RWPE1 (cell line): ENCODE results near the gene SURF2.

ENCODE experiments used
- CTCF ChIA-PET: fragments of 350-600 bp; sonication (Branson Sonifier 250); formaldehyde crosslinking; extraction: SDS; loops from one replicate; lab custom pipeline; 2021; lab: Yijun Ruan, JAX
- POLR2A ChIA-PET: fragments of 400-600 bp; formaldehyde crosslinking; extraction: SDS; loops from one replicate; lab custom pipeline; 2020; ENCODE audit warnings: antibody characterized with exemption; ENCODE audit not compliant: low non-redundant PET; lab: Yijun Ruan, JAX
- DNase-seq: peaks from one replicate; pipeline ENCODE4 v3.0.0; 2012; ENCODE audit warnings: low spot score
- H3K27ac ChIP-seq: fragments of 450-650 bp; 2 replicates; pipeline ENCODE4 v1.5.1; 2017
- CTCF ChIP-seq: fragments of 450-650 bp; conservative IDR thresholded peaks from 2 replicates; pipeline ENCODE4 v1.5.1; 2017; ENCODE audit warnings: low read depth, mild to moderate bottlenecking

Gene SURF2

GRCh38 chr9:133341369-133342068 lies 14.8 kb upstream of the SURF2 start:
- H3K27ac ChIP-seq = peak overlapping the region; percentile 21
- no peak for TF ChIP-seq CTCF
- ChIA-PET POLR2A (no interaction called here), CTCF (interaction anchor here (0.5 to 2.0 kb wide), 7 partner anchors 9 to 145 kb away, joined by 3 to 11 read pairs (median 3); partner anchors contain the start of genes SURF1 and SURF2)
- no peak for DNase-seq

GRCh38 chr9:133342069-133342406 lies 14.3 kb upstream of the SURF2 start:
- peak overlapping the region; percentile 21 for H3K27ac ChIP-seq
- ChIA-PET POLR2A (no interaction called here), CTCF (interaction anchor here (0.5 to 2.0 kb wide), 7 partner anchors 8 to 144 kb away, joined by 3 to 11 read pairs (median 3); partner anchors contain the start of genes SURF1 and SURF2)
- DNase-seq = no peak
- no peak for TF ChIP-seq CTCF

- TF ChIP-seq CTCF = no peak
Observed at GRCh38 chr9:133342570-133342969, 13.8 kb upstream of the SURF2 start.

GRCh38 chr9:133344071-133344470 lies 12.3 kb upstream of the SURF2 start:
- POLR2A ChIA-PET = no interaction called here
- no peak for TF ChIP-seq CTCF
- DNase-seq = no peak
- peak overlapping the region; percentile 21; the same call in 1 of the 2 replicates for H3K27ac ChIP-seq
- CTCF ChIA-PET = interaction anchor here (0.5 kb wide), 1 partner anchor 186 kb away, joined by 3 read pairs; no protein-coding TSS in a partner anchor

More at GRCh38 chr9:133342570-133342969, 13.8 kb upstream of the SURF2 start:
- CTCF ChIA-PET = interaction anchor here (0.7 to 2.0 kb wide), 6 partner anchors 13 to 157 kb away, joined by 3 to 11 read pairs (median 4); partner anchors contain the start of genes SURF1 and SURF2
- DNase-seq = no peak
- POLR2A ChIA-PET = interaction anchor here (0.6 kb wide), 1 partner anchor 8 kb away, joined by 3 read pairs; no protein-coding TSS in a partner anchor
- peak overlapping the region; percentile 21 for H3K27ac ChIP-seq

- no peak for TF ChIP-seq CTCF
- POLR2A ChIA-PET = no interaction called here
- CTCF ChIA-PET = no interaction called here
Observed at GRCh38 chr9:133344979-133345378, 11.4 kb upstream of the SURF2 start.

GRCh38 chr9:133345596-133345995 lies 10.8 kb upstream of the SURF2 start:
- POLR2A ChIA-PET = no interaction called here
- H3K27ac ChIP-seq = peak overlapping the region; percentile 93
- no peak for TF ChIP-seq CTCF
- no peak for DNase-seq
- CTCF ChIA-PET = interaction anchor here (0.6 to 1.1 kb wide), 3 partner anchors 12 to 142 kb away, joined by 3 to 5 read pairs (median 4); no protein-coding TSS in a partner anchor

More at GRCh38 chr9:133344979-133345378, 11.4 kb upstream of the SURF2 start:
- peak overlapping the region; percentile 93; the same call in 1 of the 2 replicates for H3K27ac ChIP-seq
- DNase-seq = no peak
